ENCODE data around the gene DGKD.

DGKD gene

GRCh38 chr2:233359823-233360222 is 5.5 kb downstream of the DGKD start:
- Histone ChIP-seq H3K4me3 (replicated peaks; ENCODE audit: insufficient read depth, low read length) (no peak overlapping the region), H3K27ac (replicated peaks) (no peak overlapping the region), H3K27me3 (ENCODE audit: insufficient read depth, poor library complexity, severe bottlenecking) (no peaks in the 10 kb centered on the region)
- no peak for DNase-seq (ENCODE audit: low read depth in 1 of 2, low spot score in 1 of 2)
- TF ChIP-seq SPI1 (IDR thresholded peaks at IDR 0.05; ENCODE audit: borderline replicate concordance, low read depth) (no peak), POLR2AphosphoS5 (IDR thresholded peaks at IDR 0.05; ENCODE audit: low read depth) (no peak), REST (IDR thresholded peaks at IDR 0.05; ENCODE audit: insufficient replicate concordance, low read depth) (no peak), GABPA (IDR thresholded peaks at IDR 0.05; ENCODE audit: low read depth) (no peak), CTCF (IDR thresholded peaks at IDR 0.05; ENCODE audit: insufficient read depth, low read length) (no peak)

- no peak overlapping the region for H3K4me3 ChIP-seq (replicated peaks; ENCODE audit: insufficient read depth, low read length)
- H3K27ac ChIP-seq (replicated peaks): no peak overlapping the region
- no peaks in the 10 kb centered on the region for H3K27me3 ChIP-seq (ENCODE audit: insufficient read depth, poor library complexity, severe bottlenecking)
- DNase-seq (ENCODE audit: low read depth in 1 of 2, low spot score in 1 of 2): no peak
- TF ChIP-seq SPI1 (IDR thresholded peaks at IDR 0.05; ENCODE audit: borderline replicate concordance, low read depth): no peak
- no peak for TF ChIP-seq REST (IDR thresholded peaks at IDR 0.05; ENCODE audit: insufficient replicate concordance, low read depth)
- TF ChIP-seq GABPA (IDR thresholded peaks at IDR 0.05; ENCODE audit: low read depth): no peak
- TF ChIP-seq POLR2AphosphoS5 (IDR thresholded peaks at IDR 0.05; ENCODE audit: low read depth): no peak
- TF ChIP-seq CTCF (IDR thresholded peaks at IDR 0.05; ENCODE audit: insufficient read depth, low read length): no peak
Observed at GRCh38 chr2:233360771-233361176, 6.5 kb downstream of the DGKD start.

- H3K27me3 ChIP-seq (ENCODE audit: insufficient read depth, poor library complexity, severe bottlenecking): no peaks in the 10 kb centered on the region
- DNase-seq (ENCODE audit: low read depth in 1 of 2, low spot score in 1 of 2): no peak
- H3K27ac ChIP-seq (replicated peaks): no peak overlapping the region
- H3K4me3 ChIP-seq (replicated peaks; ENCODE audit: insufficient read depth, low read length): no peak overlapping the region
- no peak for TF ChIP-seq POLR2AphosphoS5 (IDR thresholded peaks at IDR 0.05; ENCODE audit: low read depth)
- TF ChIP-seq GABPA (IDR thresholded peaks at IDR 0.05; ENCODE audit: low read depth): no peak
- no peak for TF ChIP-seq SPI1 (IDR thresholded peaks at IDR 0.05; ENCODE audit: borderline replicate concordance, low read depth)
- no peak for TF ChIP-seq CTCF (IDR thresholded peaks at IDR 0.05; ENCODE audit: insufficient read depth, low read length)
- no peak for TF ChIP-seq REST (IDR thresholded peaks at IDR 0.05; ENCODE audit: insufficient replicate concordance, low read depth)
Observed at GRCh38 chr2:233361297-233361696, 7.0 kb downstream of the DGKD start.
